ENCODE data around the gene NSUN7.

Gene NSUN7

DNA sequence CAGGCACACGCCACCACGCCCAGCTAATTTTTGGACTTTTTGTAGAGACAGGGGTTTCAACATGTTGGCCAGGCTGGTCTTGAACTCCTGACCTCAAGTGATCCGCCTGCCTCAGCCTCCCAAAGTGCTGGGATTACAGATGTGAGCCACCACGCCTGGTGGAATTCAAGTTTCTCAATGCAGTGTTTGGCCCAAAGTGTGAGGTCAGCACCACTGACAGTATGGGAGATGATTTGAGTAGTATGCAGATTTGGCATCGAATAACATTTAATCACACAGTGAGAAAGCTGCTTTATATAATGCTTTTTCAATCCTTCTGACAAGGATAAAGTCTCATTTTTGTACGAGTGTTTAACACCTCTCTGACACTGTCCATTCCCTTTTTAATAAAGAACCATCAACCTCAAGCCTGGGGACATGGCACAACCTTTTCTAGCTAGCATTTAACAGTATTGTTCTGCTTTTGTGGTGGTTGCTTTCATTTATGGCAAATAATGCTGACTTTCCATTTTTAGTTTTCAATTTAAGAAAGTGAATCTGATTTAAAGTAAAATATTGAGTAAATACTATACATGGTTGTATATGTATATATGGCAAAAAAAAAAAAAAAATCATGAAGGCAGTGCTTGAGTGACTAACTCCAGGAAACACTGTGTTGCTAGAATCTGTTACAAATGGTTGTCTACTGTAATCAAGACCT is 4.3 kb upstream of the NSUN7 start:
- Histone ChIP-seq H3K27ac (ENCODE audit: low read depth, low read length, poor library complexity, severe bottlenecking) (no peak overlapping the region), H3F3A (ENCODE audit: insufficient read depth, low read length) (no peaks in the 10 kb centered on the region), H3K4me3 (ENCODE audit: low read depth, low read length, poor library complexity, severe bottlenecking) (no peak overlapping the region), H3K27me3 (ENCODE audit: insufficient read depth, low read length) (no peaks in the 10 kb centered on the region; the same call in 1 of the 2 replicates), H3K4me2 (ENCODE audit: low read length) (no peak overlapping the region), H3K9me2 (ENCODE audit: low read depth, low read length) (no peaks in the 10 kb centered on the region), H3K9me3 (ENCODE audit: low read length) (no peaks in the 10 kb centered on the region), H4K20me1 (ENCODE audit: insufficient read depth, low read length) (no peaks in the 10 kb centered on the region), H2AFZ (ENCODE audit: low read length) (no peak overlapping the region), H3K4me1 (ENCODE audit: insufficient read depth, low read length, severe bottlenecking) (no peaks in the 10 kb centered on the region), H3K36me3 (ENCODE audit: insufficient read depth, low read length) (no peaks in the 10 kb centered on the region), H3K79me2 (ENCODE audit: insufficient read depth, low read length) (no peaks in the 10 kb centered on the region), H3K9ac (ENCODE audit: low read length) (no peak overlapping the region)
- TF ChIP-seq EZH2 (IDR thresholded peaks at IDR 0.05; ENCODE audit: borderline replicate concordance, low read length) (no peak), CTCF (IDR thresholded peaks at IDR 0.05; ENCODE audit: low read length) (no peak)

GRCh38 chr4:40747207-40747835 is 2.4 kb upstream of the NSUN7 start:
- TF ChIP-seq EZH2 (IDR thresholded peaks at IDR 0.05; ENCODE audit: borderline replicate concordance, low read length) (no peak), CTCF (IDR thresholded peaks at IDR 0.05; ENCODE audit: low read length) (no peak)
- H3K4me1 ChIP-seq (ENCODE audit: insufficient read depth, low read length, severe bottlenecking), result no peaks in the 10 kb centered on the region
- no peak overlapping the region for H2AFZ ChIP-seq (ENCODE audit: low read length)
- no peaks in the 10 kb centered on the region for H3K79me2 ChIP-seq (ENCODE audit: insufficient read depth, low read length)
- H3K27me3 ChIP-seq (ENCODE audit: insufficient read depth, low read length), result no peaks in the 10 kb centered on the region; the same call in 1 of the 2 replicates
- H3K36me3 ChIP-seq (ENCODE audit: insufficient read depth, low read length), result no peaks in the 10 kb centered on the region
- no peak overlapping the region for H3K9ac ChIP-seq (ENCODE audit: low read length)
- H3K27ac ChIP-seq (ENCODE audit: low read depth, low read length, poor library complexity, severe bottlenecking), result no peak overlapping the region
- no peak overlapping the region for H3K4me3 ChIP-seq (ENCODE audit: low read depth, low read length, poor library complexity, severe bottlenecking)
- no peaks in the 10 kb centered on the region for H4K20me1 ChIP-seq (ENCODE audit: insufficient read depth, low read length)
- H3F3A ChIP-seq (ENCODE audit: insufficient read depth, low read length), result no peaks in the 10 kb centered on the region
- no peaks in the 10 kb centered on the region for H3K9me2 ChIP-seq (ENCODE audit: low read depth, low read length)
- H3K4me2 ChIP-seq (ENCODE audit: low read length), result no peak overlapping the region
- no peaks in the 10 kb centered on the region for H3K9me3 ChIP-seq (ENCODE audit: low read length)

GRCh38 chr4:40750461-40751258 is 905 bp downstream of the NSUN7 start:
- H3K4me2 ChIP-seq (ENCODE audit: low read length), result no peak overlapping the region
- no peaks in the 10 kb centered on the region for H3K4me1 ChIP-seq (ENCODE audit: insufficient read depth, low read length, severe bottlenecking)
- H3K79me2 ChIP-seq (ENCODE audit: insufficient read depth, low read length), result no peaks in the 10 kb centered on the region
- H3K27ac ChIP-seq (ENCODE audit: low read depth, low read length, poor library complexity, severe bottlenecking), result no peak overlapping the region
- no peaks in the 10 kb centered on the region for H3K36me3 ChIP-seq (ENCODE audit: insufficient read depth, low read length)
- no peaks in the 10 kb centered on the region for H3K9me2 ChIP-seq (ENCODE audit: low read depth, low read length)
- no peak overlapping the region for H2AFZ ChIP-seq (ENCODE audit: low read length)
- H3K4me3 ChIP-seq (ENCODE audit: low read depth, low read length, poor library complexity, severe bottlenecking), result no peak overlapping the region
- TF ChIP-seq EZH2 (IDR thresholded peaks at IDR 0.05; ENCODE audit: borderline replicate concordance, low read length) (no peak), CTCF (IDR thresholded peaks at IDR 0.05; ENCODE audit: low read length) (no peak)
- no peaks in the 10 kb centered on the region for H4K20me1 ChIP-seq (ENCODE audit: insufficient read depth, low read length)
- no peak overlapping the region for H3K9ac ChIP-seq (ENCODE audit: low read length)
- H3K9me3 ChIP-seq (ENCODE audit: low read length), result no peaks in the 10 kb centered on the region
- H3K27me3 ChIP-seq (ENCODE audit: insufficient read depth, low read length), result no peaks in the 10 kb centered on the region; the same call in 1 of the 2 replicates
- H3F3A ChIP-seq (ENCODE audit: insufficient read depth, low read length), result no peaks in the 10 kb centered on the region
